C4-2B (cell line): ENCODE results near the gene ARAP1.

Experiments used
- ZFX ChIP-seq: fragments of 450-650 bp; IDR thresholded peaks from 2 replicates; pipeline ENCODE4 v1.6.1; 2017
- TF ChIP-seq, protein P1 (sequence below): fragments of 450-650 bp; conservative IDR thresholded peaks from 2 replicates; pipeline ENCODE4 v1.5.1; 2017; ENCODE audit warnings: mild to moderate bottlenecking

DNA sequence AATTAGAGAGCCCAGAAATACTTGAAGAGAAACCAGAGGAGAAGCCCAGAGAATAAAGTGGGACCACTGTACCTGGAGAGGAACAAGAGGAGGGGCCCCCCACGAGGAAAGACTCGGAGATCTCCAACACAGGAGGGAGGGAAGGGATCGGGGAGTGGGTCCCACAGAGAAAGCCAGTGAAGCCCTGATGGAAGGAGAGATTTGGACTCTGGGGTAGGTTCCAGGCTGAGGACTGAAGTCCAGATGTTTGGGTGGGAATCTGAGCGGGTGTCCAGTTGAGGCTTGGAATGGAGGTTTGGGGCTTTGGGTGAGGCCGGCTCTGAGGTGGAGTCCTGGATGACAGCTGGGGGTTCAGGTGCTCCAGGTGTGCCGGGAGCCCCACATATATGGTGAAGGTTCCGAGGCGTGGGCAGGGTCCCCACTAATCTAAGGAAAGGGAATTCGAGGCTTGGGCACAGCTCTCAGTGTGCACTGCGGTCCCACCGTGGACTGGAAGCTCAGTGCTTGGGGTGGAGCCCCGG is 110.6 kb downstream of the ARAP1 start:
- no peak for TF ChIP-seq ZFX
- TF ChIP-seq, protein P1, sequence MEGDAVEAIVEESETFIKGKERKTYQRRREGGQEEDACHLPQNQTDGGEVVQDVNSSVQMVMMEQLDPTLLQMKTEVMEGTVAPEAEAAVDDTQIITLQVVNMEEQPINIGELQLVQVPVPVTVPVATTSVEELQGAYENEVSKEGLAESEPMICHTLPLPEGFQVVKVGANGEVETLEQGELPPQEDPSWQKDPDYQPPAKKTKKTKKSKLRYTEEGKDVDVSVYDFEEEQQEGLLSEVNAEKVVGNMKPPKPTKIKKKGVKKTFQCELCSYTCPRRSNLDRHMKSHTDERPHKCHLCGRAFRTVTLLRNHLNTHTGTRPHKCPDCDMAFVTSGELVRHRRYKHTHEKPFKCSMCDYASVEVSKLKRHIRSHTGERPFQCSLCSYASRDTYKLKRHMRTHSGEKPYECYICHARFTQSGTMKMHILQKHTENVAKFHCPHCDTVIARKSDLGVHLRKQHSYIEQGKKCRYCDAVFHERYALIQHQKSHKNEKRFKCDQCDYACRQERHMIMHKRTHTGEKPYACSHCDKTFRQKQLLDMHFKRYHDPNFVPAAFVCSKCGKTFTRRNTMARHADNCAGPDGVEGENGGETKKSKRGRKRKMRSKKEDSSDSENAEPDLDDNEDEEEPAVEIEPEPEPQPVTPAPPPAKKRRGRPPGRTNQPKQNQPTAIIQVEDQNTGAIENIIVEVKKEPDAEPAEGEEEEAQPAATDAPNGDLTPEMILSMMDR = no peak
